ENCODE measurements around the gene FAM83G.

- TF ChIP-seq CTCF (IDR thresholded peaks at IDR 0.05) (no peak), POLR2A (IDR thresholded peaks at IDR 0.05) (no peak)
Observed at GRCh38 chr17:19024101-19025078, 19.8 kb upstream of the FAM83G start.
